ENCODE results near the gene MYOM1.

The MYOM1 gene

DNA sequence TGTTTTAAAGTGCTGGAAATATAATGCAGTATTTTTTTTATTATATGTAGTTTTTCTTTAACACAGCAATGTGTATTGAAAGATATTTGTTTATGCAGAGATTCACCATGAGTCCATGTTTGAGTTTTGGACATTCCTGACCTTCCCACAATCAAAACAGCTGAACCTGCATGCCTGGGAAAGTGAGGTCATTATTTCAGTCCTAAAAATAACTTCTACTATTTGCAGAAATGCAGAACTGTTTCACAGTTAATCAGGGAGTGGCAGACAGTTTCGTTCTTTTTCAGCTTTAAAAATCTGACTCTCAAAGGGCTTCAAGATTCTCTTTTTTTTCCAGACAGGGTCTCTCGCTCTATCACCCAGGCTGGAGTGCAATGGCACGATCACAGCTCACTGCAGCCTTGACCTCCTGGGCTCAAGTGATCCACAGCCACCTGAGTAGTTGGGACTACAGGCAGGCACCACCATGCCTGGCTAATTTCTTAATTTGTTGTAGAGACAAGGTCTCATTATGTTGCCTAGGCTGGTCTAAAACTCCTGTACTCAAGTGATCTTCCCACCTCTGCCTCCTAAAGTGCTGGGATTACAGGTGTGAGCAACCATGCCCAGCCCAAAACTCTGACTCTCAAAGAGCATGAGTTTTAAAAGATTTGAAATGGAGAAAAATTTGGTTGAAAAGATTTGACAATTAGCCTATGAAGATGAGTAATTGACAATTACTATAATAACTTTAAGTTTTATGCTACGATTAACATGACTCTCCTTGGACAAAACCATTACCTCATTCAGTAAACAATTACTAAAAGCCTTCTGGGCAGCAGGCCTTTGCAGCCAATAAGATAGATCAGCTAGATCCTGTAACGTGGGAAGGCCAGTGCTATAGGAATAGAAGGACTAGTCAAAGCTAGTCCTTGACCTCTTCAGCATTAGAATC, 37.2 kb upstream of the MYOM1 start:
- no peak for DNase-seq
- no peak for TF ChIP-seq GATA1 (IDR thresholded peaks at IDR 0.05; ENCODE audit: low read depth, low read length)
- TF ChIP-seq POLR2A (IDR thresholded peaks at IDR 0.05; ENCODE audit: low read length) = no peak

DNA sequence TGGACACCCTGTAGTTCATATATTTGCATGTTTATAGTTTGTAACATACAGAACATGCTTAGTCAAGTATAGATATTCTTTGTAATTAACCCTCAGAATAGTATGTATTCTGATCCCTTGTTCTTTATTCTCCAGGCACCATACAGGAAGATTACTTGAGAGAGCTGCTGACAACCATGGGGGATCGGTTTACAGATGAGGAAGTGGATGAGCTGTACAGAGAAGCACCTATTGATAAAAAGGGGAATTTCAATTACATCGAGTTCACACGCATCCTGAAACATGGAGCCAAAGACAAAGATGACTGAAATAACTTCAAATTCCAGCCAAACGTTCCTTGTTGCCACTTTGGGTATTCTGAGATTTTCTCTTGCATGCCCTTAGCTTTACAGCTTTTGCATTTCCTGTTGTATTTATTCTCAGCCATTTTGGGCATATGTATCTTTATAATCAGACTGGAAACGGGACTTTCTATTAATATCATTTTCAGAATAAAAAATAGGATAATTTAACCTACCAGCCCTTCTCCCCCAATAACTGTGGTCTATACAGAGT, 35.9 kb upstream of the MYOM1 start:
- DNase-seq = no peak
- TF ChIP-seq POLR2A (IDR thresholded peaks at IDR 0.05; ENCODE audit: low read length) (peak; percentile 9), GATA1 (IDR thresholded peaks at IDR 0.05; ENCODE audit: low read depth, low read length) (no peak)

DNA sequence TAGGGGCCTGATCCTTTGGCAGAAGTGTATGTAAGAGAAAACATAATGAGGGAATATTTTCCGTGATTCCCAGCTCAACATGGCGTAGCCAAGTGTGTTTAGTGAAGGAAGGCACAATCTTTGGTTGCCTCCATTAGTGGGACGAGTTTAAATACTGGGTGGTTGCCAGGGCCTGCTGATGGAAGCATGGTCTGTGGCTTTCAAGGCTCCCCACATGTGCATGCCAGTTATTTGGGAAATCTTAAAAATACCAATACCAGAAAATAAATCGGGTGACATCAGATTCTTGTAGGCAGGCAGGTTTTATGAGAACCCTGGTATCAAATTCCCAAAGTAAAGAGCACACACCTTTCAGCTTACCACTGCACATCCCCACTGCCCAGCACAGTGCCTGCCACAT, 35.0 kb upstream of the MYOM1 start:
- TF ChIP-seq POLR2A (IDR thresholded peaks at IDR 0.05; ENCODE audit: low read length) (no peak), GATA1 (IDR thresholded peaks at IDR 0.05; ENCODE audit: low read depth, low read length) (no peak)
- DNase-seq = no peak

DNA sequence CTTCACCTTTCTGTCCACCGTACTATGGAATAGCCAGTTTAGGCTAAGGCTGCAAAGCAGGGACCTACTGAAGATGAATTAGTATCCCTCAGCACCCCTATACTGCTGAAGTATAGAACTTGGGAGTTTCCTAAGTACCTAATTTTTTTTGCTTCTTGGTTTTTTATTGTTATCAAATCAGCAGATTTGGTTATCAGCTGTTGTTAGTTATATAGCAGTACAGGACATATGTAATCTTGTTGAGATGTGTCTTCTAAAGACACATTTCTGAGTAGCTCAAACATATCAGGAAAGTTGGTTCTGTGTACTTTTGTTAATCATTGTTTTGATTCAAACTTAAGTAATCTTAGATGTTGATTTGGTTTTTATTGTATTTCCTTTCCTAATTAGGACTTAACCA, 33.1 kb upstream of the MYOM1 start:
- no peak for DNase-seq
- TF ChIP-seq POLR2A (IDR thresholded peaks at IDR 0.05; ENCODE audit: low read length) (no peak), GATA1 (IDR thresholded peaks at IDR 0.05; ENCODE audit: low read depth, low read length) (no peak)

DNA sequence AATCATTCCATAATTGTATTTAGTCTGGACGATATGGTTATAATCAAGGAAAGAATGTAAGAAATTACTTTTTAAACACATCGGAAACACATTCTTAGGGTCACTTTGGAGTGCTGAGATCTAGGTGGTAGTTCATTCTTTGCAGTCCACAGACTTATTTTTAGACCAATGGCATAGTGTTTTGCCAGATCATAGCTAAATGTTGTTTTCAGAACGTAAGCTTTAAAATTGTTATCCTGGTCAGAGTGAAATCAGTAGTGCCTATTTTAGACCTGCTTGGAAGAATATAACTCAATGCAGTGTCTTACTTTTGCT, 32.2 kb upstream of the MYOM1 start:
- no peak for DNase-seq
- TF ChIP-seq POLR2A (IDR thresholded peaks at IDR 0.05; ENCODE audit: low read length) (peak; percentile 26), GATA1 (IDR thresholded peaks at IDR 0.05; ENCODE audit: low read depth, low read length) (no peak)

DNA sequence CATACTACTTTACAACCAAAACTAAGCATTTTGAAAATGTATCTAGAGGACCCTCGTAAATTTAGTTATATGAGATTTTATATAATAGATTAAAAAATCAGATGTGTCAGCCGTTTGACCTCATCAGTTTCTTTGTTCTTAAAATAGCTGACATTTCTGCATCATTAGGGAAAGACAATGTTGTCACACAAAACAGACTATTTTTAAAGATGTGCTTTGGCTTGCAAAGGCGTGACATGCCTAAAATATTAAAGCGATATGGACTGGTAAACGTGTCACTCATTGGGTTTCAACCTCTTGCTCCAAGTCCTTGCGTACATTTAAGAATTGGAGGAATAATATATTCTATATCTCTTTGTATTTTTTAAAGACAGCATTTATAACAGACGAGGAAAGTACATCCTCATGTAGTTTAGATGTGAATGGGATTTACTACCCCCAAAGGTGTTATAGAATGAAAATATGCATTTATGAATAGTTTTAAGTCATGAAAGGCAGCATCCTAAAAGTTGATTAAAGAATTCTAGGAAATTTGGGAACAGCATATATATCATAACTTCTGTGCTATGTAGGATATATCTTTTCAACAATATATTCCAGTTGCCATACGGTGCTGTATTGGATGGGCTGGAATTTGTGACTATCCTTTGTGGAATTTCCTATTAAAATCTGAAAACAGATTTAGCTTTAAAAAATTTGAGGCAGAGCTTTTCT, 31.6 kb upstream of the MYOM1 start:
- TF ChIP-seq GATA1 (IDR thresholded peaks at IDR 0.05; ENCODE audit: low read depth, low read length) = no peak
- no peak for TF ChIP-seq POLR2A (IDR thresholded peaks at IDR 0.05; ENCODE audit: low read length)
- no peak for DNase-seq

DNA sequence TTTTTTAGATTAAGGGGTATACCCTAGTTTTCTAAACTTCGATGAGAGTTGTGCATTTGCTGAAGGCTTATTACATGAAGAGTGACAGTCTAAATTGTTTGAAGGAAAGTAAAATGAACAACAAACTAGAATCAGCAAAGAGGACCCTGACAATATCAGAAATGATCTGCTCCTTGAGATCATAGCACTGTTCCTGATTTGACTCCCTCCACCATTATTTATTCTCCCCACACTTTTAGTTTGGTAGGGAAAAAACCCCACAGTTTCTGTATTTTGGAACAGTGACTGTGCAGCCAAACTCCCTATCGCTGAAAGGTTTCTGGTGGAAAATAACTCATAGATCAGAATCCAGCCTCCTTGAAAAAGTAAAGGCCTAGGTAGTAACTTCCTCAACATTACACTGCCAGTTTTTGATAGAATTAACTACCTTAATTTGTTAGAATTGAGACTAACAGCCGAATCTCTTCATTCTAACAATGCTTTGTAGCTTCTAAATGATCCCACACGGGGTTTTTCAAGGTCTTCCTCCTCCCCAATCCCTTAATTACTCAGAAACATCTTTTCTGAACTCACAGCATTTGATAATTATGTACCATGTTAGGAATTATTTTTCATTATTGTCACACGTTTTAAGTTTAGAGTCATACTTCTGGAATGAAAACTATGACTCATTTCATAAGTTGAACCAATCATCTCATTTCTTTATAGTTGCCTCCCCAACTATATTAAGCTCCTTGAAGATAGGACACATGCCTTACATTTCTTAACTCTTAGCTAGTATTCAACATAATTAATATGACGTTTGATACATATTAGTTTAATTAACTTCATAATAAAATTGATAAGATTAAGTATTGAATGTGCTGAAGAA, 30.7 kb upstream of the MYOM1 start:
- peak in 1 of 2 experiments; percentile 30 for DNase-seq
- TF ChIP-seq POLR2A (IDR thresholded peaks at IDR 0.05; ENCODE audit: low read length) = peak; percentile 36
- no peak for TF ChIP-seq GATA1 (IDR thresholded peaks at IDR 0.05; ENCODE audit: low read depth, low read length)

DNA sequence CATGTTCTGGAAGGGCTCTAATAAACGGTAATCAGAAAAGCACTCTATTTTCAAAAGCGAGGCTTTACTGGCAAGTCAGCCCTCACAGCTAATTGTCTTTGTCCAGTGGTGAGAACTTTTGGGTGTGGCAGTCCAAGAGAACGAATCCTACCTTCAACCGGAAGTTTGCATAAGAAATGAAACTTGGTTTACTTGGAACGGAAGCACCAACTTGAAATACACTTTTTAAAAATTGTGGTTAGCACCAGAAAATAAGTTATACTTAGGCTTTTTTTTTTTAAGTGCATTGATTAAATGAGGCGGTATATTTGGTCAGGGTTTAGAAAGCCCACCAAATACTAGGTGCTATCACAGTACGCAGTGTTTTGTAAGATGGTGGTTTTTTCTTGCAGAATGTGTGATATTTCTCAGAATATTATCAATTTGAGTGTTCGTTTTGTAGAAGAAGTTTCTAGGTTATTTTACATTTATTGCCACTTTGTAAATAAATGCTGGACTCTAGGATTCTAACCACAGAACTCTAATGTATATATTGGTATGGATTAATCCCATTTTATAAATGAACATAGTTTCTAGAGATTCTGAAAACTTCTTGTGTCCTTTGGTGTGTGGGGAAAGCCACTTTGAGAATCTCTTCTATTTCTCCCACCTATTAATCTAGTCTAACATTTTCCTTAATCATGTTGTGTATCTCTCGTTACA, 29.0 kb upstream of the MYOM1 start:
- TF ChIP-seq POLR2A (IDR thresholded peaks at IDR 0.05; ENCODE audit: low read length) (no peak), GATA1 (IDR thresholded peaks at IDR 0.05; ENCODE audit: low read depth, low read length) (no peak)

DNA sequence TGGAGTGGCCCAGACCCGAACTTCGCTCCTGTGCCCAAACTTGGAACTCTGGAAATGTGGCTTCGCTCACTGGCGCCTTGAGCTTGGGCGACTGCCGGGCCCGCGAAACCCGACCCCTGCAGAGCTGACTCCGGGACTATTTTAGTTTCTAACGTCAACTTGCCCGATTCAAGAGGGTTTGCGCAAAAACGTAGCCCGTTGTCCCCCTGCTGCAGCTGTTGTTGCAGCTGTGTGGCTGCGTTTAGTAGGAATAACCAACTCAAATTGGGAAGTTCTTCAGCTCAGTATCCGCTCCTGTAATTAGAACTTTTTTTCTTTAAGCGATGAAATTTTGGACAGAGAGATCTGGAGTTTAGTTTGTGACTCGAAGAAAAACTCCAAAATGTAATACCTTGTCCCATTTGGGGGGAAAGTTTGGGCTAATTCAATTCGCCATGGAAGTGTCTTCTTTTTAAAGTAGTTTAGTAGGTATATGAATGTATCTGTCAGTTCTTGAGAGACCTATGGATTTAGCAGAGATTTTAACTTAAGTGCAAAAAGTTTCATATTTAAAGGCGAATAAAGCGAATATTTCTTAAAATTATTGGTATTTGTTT, 28.4 kb upstream of the MYOM1 start:
- DNase-seq = peak; percentile 71 to 81
- TF ChIP-seq POLR2A (IDR thresholded peaks at IDR 0.05; ENCODE audit: low read length) (no peak), GATA1 (IDR thresholded peaks at IDR 0.05; ENCODE audit: low read depth, low read length) (no peak)

More for the DNA sequence above, 29.0 kb upstream of the MYOM1 start:
- DNase-seq = peak; percentile 74 to 76

DNA sequence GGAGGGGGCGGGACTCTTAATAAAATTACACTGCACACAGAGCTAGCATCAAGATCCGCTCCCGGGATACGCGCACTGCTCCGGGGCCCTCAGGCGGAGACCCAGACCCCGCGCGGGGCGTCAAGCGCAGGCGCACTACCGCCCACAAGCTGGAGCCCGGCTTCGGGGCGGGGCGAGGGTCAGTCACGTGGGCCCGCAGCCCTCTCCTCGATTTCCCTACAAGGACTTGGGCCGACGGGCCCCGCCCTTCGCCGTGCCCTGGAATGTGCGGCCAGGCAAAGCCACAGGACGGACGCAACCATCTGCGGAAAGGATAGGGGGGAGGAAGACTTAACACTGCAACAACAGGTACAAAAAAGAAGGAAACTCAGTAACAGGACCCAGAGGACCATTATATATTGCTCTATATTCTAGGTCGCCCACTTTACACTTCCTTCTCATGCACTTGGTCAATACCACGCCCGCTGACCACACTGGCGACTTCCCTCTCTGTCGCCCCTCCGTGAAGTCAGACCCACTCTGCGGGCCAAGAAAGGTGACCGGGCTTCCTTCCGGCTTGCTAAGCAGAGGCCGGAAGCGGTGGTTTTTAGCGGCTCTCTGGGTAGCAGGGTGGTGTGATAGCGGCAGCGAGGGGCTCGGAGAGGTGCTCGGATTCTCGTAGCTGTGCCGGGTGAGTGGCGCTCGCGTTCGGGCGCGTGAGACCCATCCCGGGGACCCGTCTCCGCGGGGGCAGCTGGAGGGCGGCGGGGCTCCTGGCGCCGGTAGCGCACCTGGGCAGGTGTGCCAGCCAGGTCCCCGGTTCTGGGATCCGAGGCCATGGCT, 27.7 kb upstream of the MYOM1 start, which contains the start of gene MYL12A:
TSS of gene MYL12A (plus strand) at position 562 of the 822 bp plus-strand sequence. CDS start 5,447 bp downstream, outside the sequence.
- no peak for TF ChIP-seq GATA1 (IDR thresholded peaks at IDR 0.05; ENCODE audit: low read depth, low read length)
- peak; percentile 88 for TF ChIP-seq POLR2A (IDR thresholded peaks at IDR 0.05; ENCODE audit: low read length)
- peak; percentile 98 to 99 for DNase-seq

DNA sequence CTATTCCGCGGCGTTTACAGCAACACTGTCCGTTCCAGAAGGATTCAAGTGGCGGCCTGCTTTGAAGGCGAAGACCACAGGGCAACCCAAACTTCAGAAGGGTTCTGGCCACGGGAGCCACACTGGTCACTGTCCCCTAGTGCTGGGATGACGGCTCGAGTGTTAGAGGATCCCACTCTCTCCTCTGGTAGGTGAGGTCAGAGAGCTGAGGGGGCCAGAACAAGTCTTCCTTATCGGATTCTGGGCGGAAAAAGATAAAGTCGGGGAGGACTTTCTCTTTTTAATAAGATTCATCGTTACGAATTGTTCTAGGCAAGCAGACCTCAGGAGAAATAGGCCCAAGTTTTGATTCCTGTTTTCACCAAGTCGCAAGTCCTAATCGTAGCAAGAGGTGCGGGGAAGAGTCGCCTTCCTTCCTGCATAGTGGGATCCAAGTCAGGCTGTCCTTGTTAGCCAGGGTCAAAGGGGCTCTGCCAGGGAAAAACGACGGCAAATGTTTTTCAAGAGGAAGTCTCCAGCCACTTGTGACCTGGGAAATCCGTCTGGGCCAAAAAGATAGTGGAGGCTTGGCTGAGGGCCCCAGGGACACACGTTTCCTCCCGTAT, 27.0 kb upstream of the MYOM1 start:
- TF ChIP-seq POLR2A (IDR thresholded peaks at IDR 0.05; ENCODE audit: low read length) (peak; percentile 62), GATA1 (IDR thresholded peaks at IDR 0.05; ENCODE audit: low read depth, low read length) (no peak)
- peak; percentile 94 to 95 for DNase-seq
